A549 (cell line): ENCODE data around the gene FGD2. TPM values are rescaled to one million over a fixed set of nuclear protein-coding genes. Genes with fewer than 3 reads are reported as not detected.

Experiments
- ATAC-seq, 2 experiments: fragments of 200-7000 bp in 1 of 2; fragments of >200 bp in 1 of 2; cut with Nextera tagmentation in 1 of 2; cut with Tn5 transposase in 1 of 2; 3 replicates each; pipeline versions ENCODE4 v1.8.0 to v1.9.1; 2018 to 2020; ENCODE audit warnings: mild to moderate bottlenecking in 1 of 2, moderate library complexity in 1 of 2
- CTCF ChIA-PET: fragments of 300-600 bp; sonication (Branson Sonifier 250); formaldehyde crosslinking; extraction: SDS; loops from one replicate; lab custom pipeline; 2021; ENCODE audit warnings: antibody characterized with exemption, inconsistent platforms; lab: Yijun Ruan, JAX
- POLR2A ChIA-PET: fragments of 350-600 bp; formaldehyde crosslinking; extraction: SDS; loops from one replicate; lab custom pipeline; 2021; ENCODE audit warnings: antibody characterized with exemption, inconsistent platforms; lab: Yijun Ruan, JAX
- DNase-seq, 2 experiments: peaks; one replicate each; pipeline versions ENCODE4 v3.0.0 to v3.0.0-alpha.2; 2011 to 2016; ENCODE audit warnings: low read depth in 1 of 2, low spot score in 1 of 2
- FAIRE-seq: peaks from 2 replicates; lab custom pipeline; 2011; peaks lifted over from hg19 to GRCh38; lab: Jason Lieb, UNC
- H3K27ac ChIP-seq, 2 experiments: fragments of >200 bp; sonication (Bioruptor Twin); formaldehyde crosslinking; 3 replicates each; pipeline ENCODE4 v1.5.1; 2016 to 2017
- H3K4me1 ChIP-seq: fragments of >200 bp; sonication (Bioruptor Twin); formaldehyde crosslinking; 3 replicates; pipeline ENCODE4 v1.6.1; 2016
- H3K4me2 ChIP-seq: fragments of >200 bp; sonication (Bioruptor Twin); formaldehyde crosslinking; 3 replicates; pipeline ENCODE4 v1.6.1; 2016
- H3K4me3 ChIP-seq: fragments of >200 bp; sonication (Bioruptor Twin); formaldehyde crosslinking; 3 replicates; pipeline ENCODE4 v1.5.1; 2016
- H3K9me3 ChIP-seq: fragments of >200 bp; sonication (Bioruptor Twin); formaldehyde crosslinking; 3 replicates; pipeline ENCODE4 v1.6.1; 2016
- BHLHE40 ChIP-seq: IDR thresholded peaks from 2 replicates; pipeline ENCODE4 v1.6.1; 2012; ENCODE audit warnings: low read depth, low read length, inconsistent platforms
- CBX2 ChIP-seq: fragments of 200-600 bp; sonication (generic); IDR thresholded peaks from 2 replicates; pipeline ENCODE4 v1.6.1; 2016; ENCODE audit warnings: low read depth, mild to moderate bottlenecking, borderline replicate concordance
- CBX8 ChIP-seq: fragments of 200-600 bp; sonication (generic); IDR thresholded peaks from 2 replicates; pipeline ENCODE4 v1.6.1; 2016
- CHD4 ChIP-seq: fragments of 200-600 bp; sonication (generic); IDR thresholded peaks from 2 replicates; pipeline ENCODE4 v1.6.1; 2016; ENCODE audit warnings: antibody characterized with exemption, mild to moderate bottlenecking, borderline replicate concordance
- CTCF ChIP-seq: fragments of >200 bp; sonication (Bioruptor Twin); formaldehyde crosslinking; IDR thresholded peaks from 3 replicates; pipeline ENCODE4 v1.5.1; 2016
- E2F6 ChIP-seq: IDR thresholded peaks from 2 replicates; pipeline ENCODE4 v1.6.1; 2012; ENCODE audit warnings: low read depth, borderline replicate concordance
- EHF ChIP-seq: fragments of 250-450 bp; sonication (Bioruptor Pico); IDR thresholded peaks from 2 replicates; pipeline ENCODE4 v1.5.0; 2020; ENCODE audit warnings: mild to moderate bottlenecking
- ESRRA ChIP-seq: fragments of 150-350 bp; IDR thresholded peaks from 2 replicates; pipeline ENCODE4 v1.6.1; 2014; ENCODE audit warnings: mild to moderate bottlenecking, low read length, borderline replicate concordance
- FOSB ChIP-seq: fragments of 250-450 bp; sonication (Bioruptor Pico); IDR thresholded peaks from 2 replicates; pipeline ENCODE4 v1.5.0; 2020; ENCODE audit warnings: mild to moderate bottlenecking, moderate library complexity
- FOSL2 ChIP-seq, 2 experiments: fragments of 450-650 bp in 1 of 2; fragments of >200 bp in 1 of 2; sonication (Bioruptor Twin) in 1 of 2; formaldehyde crosslinking; IDR thresholded peaks; 2 replicates each; pipeline versions ENCODE4 v1.5.0 to v1.6.1; 2016 to 2020; ENCODE audit warnings: mild to moderate bottlenecking in 1 of 2, moderate library complexity in 1 of 2
- HDAC2 ChIP-seq: fragments of 200-600 bp; sonication (generic); IDR thresholded peaks from 2 replicates; pipeline ENCODE4 v1.6.1; 2016
- HES2 ChIP-seq: fragments of >200 bp; sonication (Bioruptor Twin); formaldehyde crosslinking; IDR thresholded peaks from 2 replicates; pipeline ENCODE4 v1.6.1; 2016
- HOXA7 ChIP-seq: fragments of 250-450 bp; sonication (Bioruptor Pico); IDR thresholded peaks from 2 replicates; pipeline ENCODE4 v1.5.0; 2020; ENCODE audit warnings: mild to moderate bottlenecking, moderate library complexity
- HOXB13 ChIP-seq: fragments of 250-450 bp; sonication (Bioruptor Pico); IDR thresholded peaks from 2 replicates; pipeline ENCODE4 v1.5.0; 2020; ENCODE audit warnings: low read depth, mild to moderate bottlenecking, moderate library complexity
- JUN ChIP-seq, 2 experiments: fragments of >200 bp; sonication (Bioruptor Twin); formaldehyde crosslinking; IDR thresholded peaks; 2 replicates in 1 of 2; 3 replicates in 1 of 2; pipeline ENCODE4 v1.6.1; 2016 to 2017
- KDM5A ChIP-seq: fragments of 200-600 bp; sonication (generic); IDR thresholded peaks from 2 replicates; pipeline ENCODE4 v1.6.1; 2016; ENCODE audit warnings: antibody characterized with exemption, mild to moderate bottlenecking
- MAFK ChIP-seq: fragments of 450-650 bp; IDR thresholded peaks from 2 replicates; pipeline ENCODE4 v1.6.1; 2014; ENCODE audit not compliant: partially characterized antibody
- MAX ChIP-seq: IDR thresholded peaks from 2 replicates; pipeline ENCODE4 v1.6.1; 2012
- MAZ ChIP-seq: fragments of 150-350 bp; IDR thresholded peaks from 2 replicates; pipeline ENCODE4 v1.6.1; 2014; ENCODE audit warnings: antibody characterized with exemption, low read depth, low read length, borderline replicate concordance
- MYC ChIP-seq: IDR thresholded peaks from 2 replicates; pipeline ENCODE4 v1.6.1; 2012; ENCODE audit warnings: mild to moderate bottlenecking, inconsistent platforms, low read length, improper control_type of control experiment, borderline replicate concordance
- NFE2L2 ChIP-seq: fragments of 150-350 bp; conservative IDR thresholded peaks from 2 replicates; pipeline ENCODE4 v1.6.1; 2014; ENCODE audit warnings: low read length
- NR3C1 ChIP-seq: fragments of >200 bp; sonication (Bioruptor Twin); formaldehyde crosslinking; IDR thresholded peaks from 3 replicates; pipeline ENCODE4 v1.6.1; 2017
- PHF8 ChIP-seq: fragments of 200-600 bp; sonication (generic); IDR thresholded peaks from 2 replicates; pipeline ENCODE4 v1.6.1; 2016; ENCODE audit warnings: low read depth, mild to moderate bottlenecking, antibody characterized with exemption, moderate library complexity, borderline replicate concordance
- POLR2AphosphoS2 ChIP-seq: conservative IDR thresholded peaks from 2 replicates; pipeline ENCODE4 v1.6.1; 2012; ENCODE audit warnings: low read length, improper control_type of control experiment, inconsistent platforms
- RCOR1 ChIP-seq: fragments of 150-350 bp; IDR thresholded peaks from 2 replicates; pipeline ENCODE4 v1.6.1; 2014; ENCODE audit warnings: antibody characterized with exemption, low read length, low read depth
- RFX5 ChIP-seq: fragments of 450-650 bp; IDR thresholded peaks from 2 replicates; pipeline ENCODE4 v1.7.1; 2014; ENCODE audit warnings: antibody characterized with exemption, mild to moderate bottlenecking, moderate library complexity
- RNF2 ChIP-seq: fragments of 200-600 bp; sonication (generic); IDR thresholded peaks from 2 replicates; pipeline ENCODE4 v1.6.1; 2016; ENCODE audit warnings: low read depth, mild to moderate bottlenecking, antibody characterized with exemption, moderate library complexity, borderline replicate concordance
- SMC3 ChIP-seq: fragments of >200 bp; sonication (Bioruptor Twin); formaldehyde crosslinking; IDR thresholded peaks from 3 replicates; pipeline ENCODE4 v1.6.1; 2018; ENCODE audit warnings: inconsistent platforms
- SREBF2 ChIP-seq: fragments of 450-650 bp; IDR thresholded peaks from 2 replicates; pipeline ENCODE4 v1.6.1; 2014; ENCODE audit warnings: mild to moderate bottlenecking, moderate library complexity
- TFCP2L1 ChIP-seq: fragments of 250-450 bp; sonication (Bioruptor Pico); IDR thresholded peaks from 2 replicates; pipeline ENCODE4 v1.5.0; 2021; ENCODE audit warnings: mild to moderate bottlenecking
- USF2 ChIP-seq: fragments of 450-650 bp; IDR thresholded peaks from 2 replicates; pipeline ENCODE4 v1.6.1; 2014; ENCODE audit warnings: antibody characterized with exemption
- ZNF302 ChIP-seq: fragments of 250-450 bp; sonication (Bioruptor Pico); IDR thresholded peaks from 2 replicates; pipeline ENCODE4 v1.9.0; 2021; ENCODE audit warnings: inconsistent platforms, mild to moderate bottlenecking, moderate library complexity
- WGBS: methylation state at CpG from one replicate; pipeline ENCODE4 v1.1.6; 2017; ENCODE audit errors: missing lambda C conversion rate; 5-methylcytosine and 5-hydroxymethylcytosine counted together
- polyA plus RNA-seq, 4 experiments: library from polyadenylated mRNA; depleted of rRNA in 3 of 4; stranded (reverse); fragments of >200 nt; fragmentation: RNase III in 1 of 4; extraction: RNeasy Plus Mini Kit Qiagen cat#74134 plus additional on column Dnase treatment in 1 of 4; gene quantifications; 2 replicates in 3 of 4; 3 replicates in 1 of 4; pipeline ENCODE4 v1.2.3, GENCODE V29; 2011 to 2017

FGD2 gene
- polyA plus RNA-seq, 2 of the 4 experiments (the other 2 are of a cell fraction) = not detected

GRCh38 chr6:37050854-37051137 lies 45.3 kb downstream of the FGD2 start:
- Histone ChIP-seq H3K27ac (peak overlapping the region in 1 of 2 experiments; percentile 74; a peak in 2 of 6 replicates), H3K4me1 (peaks cover 26% of the 10 kb centered on the region), H3K4me2 (no peak overlapping the region), H3K4me3 (no peak overlapping the region), H3K9me3 (no peaks in the 10 kb centered on the region)
- no peak for ATAC-seq
- 74% methylated on average over 4 of the region's 4 CpGs for WGBS
- no peak for TF ChIP-seq E2F6
- no peak for TF ChIP-seq RFX5
- TF ChIP-seq HDAC2 = no peak
- no peak for TF ChIP-seq CTCF
- TF ChIP-seq ESRRA = no peak
- TF ChIP-seq HOXA7 (CRISPR knock-in tag) = no peak
- no peak for TF ChIP-seq EHF (CRISPR knock-in tag)
- no peak for TF ChIP-seq TFCP2L1
- no peak for TF ChIP-seq POLR2AphosphoS2
- no peak for TF ChIP-seq HES2
- TF ChIP-seq MAX = no peak
- no peak for TF ChIP-seq NFE2L2
- POLR2A ChIA-PET = interaction anchor here (1.5 kb wide), 1 partner anchor 121 kb away, joined by 6 read pairs; no protein-coding TSS in a partner anchor
- DNase-seq = no peak
- no peak for FAIRE-seq
- CTCF ChIA-PET = interaction anchor here (0.6 to 16.7 kb wide), 22 partner anchors 9 to 285 kb away, joined by 3 to 449 read pairs (median 7); partner anchors contain the start of gene PIM1

GRCh38 chr6:37051138-37052026 lies 45.9 kb downstream of the FGD2 start:
- Histone ChIP-seq H3K27ac (peak overlapping the region; percentile 65 to 74), H3K9me3 (no peaks in the 10 kb centered on the region), H3K4me2 (peak overlapping the region; percentile 9), H3K4me1 (peaks cover 32% of the 10 kb centered on the region), H3K4me3 (no peak overlapping the region)
- DNase-seq = peak; percentile 76 to 78
- WGBS = 14% methylated on average over 14 of the region's 25 CpGs
- FAIRE-seq = no peak
- CTCF ChIA-PET = interaction anchor here (0.7 to 16.7 kb wide), 35 partner anchors 8 to 286 kb away, joined by 3 to 449 read pairs (median 5); partner anchors contain the start of genes C6orf89 and PIM1
- peak; percentile 82 to 89 for ATAC-seq
- POLR2A ChIA-PET = interaction anchor here (1.0 to 1.5 kb wide), 2 partner anchors 51 to 121 kb away, joined by 6 read pairs; no protein-coding TSS in a partner anchor
- no peak for TF ChIP-seq RCOR1
- peak; percentile 59; the same call in 1 of the 2 replicates for TF ChIP-seq MYC
- no peak for TF ChIP-seq PHF8
- TF ChIP-seq CBX2 = no peak
- TF ChIP-seq E2F6 = no peak
- no peak for TF ChIP-seq HOXB13 (CRISPR knock-in tag)
- no peak for TF ChIP-seq NFE2L2
- TF ChIP-seq SMC3 = peak; percentile 97
- no peak for TF ChIP-seq MAZ
- TF ChIP-seq FOSL2 (IDR thresholded peaks at IDR 0.05) = no peak
- TF ChIP-seq FOSL2 (CRISPR knock-in tag; IDR thresholded peaks at IDR 0.05) = no peak
- TF ChIP-seq FOSB = no peak
- TF ChIP-seq JUN (IDR thresholded peaks at IDR 0.05) = no peak
- no peak; the same call in 1 of the 2 replicates for TF ChIP-seq BHLHE40
- no peak for TF ChIP-seq KDM5A
- TF ChIP-seq USF2 = 0 out of 2 replicates have a peak, but pooled peaks have one; percentile 51
- TF ChIP-seq ZNF302 (CRISPR knock-in tag) = no peak
- TF ChIP-seq MAX = peak; percentile 82
- TF ChIP-seq CBX8 = no peak
- TF ChIP-seq CHD4 = peak; percentile 60; the same call in 1 of the 2 replicates
- no peak for TF ChIP-seq SREBF2
- TF ChIP-seq NR3C1 = no peak
- TF ChIP-seq HDAC2 = no peak
- TF ChIP-seq MAFK = no peak
- TF ChIP-seq RNF2 = no peak
- TF ChIP-seq EHF (CRISPR knock-in tag) = no peak
